ENCODE results near the gene CFHR3.
"Not testable (repeated sequence)": the region's sequence is repeated elsewhere in the genome, so short reads cannot be mapped to it uniquely, and the experiment has no call there.

Gene CFHR3

DNA sequence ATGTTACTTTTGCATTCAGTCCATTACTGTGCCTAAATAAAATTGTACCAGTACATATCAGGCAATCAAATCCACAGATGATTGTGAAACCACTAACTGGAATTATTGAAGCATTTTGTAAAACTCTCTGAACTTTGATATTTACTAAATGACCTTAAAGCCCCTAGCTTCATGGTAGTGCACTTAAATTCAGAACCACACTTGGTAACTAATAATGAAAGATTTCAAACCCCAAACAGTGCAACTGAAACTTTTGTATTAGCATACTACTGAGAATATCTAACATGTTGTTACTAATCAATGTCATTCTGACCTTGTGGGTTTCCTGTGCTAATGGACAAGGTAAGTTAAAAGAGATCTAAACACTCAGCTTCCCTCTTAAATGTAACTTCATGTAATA is at the start of gene CFHR3:
TSS of gene CFHR3 (plus strand) at position 238 of the 400 bp plus-strand sequence. CDS start at position 285, 47 bp downstream.
- DNase-seq: no peak

DNA sequence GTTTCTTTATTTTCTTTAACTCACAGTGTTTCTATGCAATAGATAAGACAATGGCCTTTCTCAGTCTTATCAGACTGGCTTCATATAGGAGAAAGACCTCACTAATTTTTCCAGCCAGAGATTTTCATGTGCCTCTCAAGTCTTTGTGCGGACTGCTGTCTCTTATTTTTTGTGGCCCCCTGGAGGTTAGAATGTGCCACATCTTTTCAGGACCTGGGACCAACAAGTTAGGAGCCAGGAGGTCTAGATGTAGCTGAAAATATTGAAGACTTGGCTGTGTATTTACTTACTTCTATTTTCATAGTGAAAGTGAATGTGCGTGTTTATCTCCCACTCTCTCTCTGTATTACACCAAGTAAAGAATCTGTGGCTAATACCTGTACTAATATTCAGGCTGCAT is 42.1 kb upstream of the CFHR3 start:
- no peak for DNase-seq

DNA sequence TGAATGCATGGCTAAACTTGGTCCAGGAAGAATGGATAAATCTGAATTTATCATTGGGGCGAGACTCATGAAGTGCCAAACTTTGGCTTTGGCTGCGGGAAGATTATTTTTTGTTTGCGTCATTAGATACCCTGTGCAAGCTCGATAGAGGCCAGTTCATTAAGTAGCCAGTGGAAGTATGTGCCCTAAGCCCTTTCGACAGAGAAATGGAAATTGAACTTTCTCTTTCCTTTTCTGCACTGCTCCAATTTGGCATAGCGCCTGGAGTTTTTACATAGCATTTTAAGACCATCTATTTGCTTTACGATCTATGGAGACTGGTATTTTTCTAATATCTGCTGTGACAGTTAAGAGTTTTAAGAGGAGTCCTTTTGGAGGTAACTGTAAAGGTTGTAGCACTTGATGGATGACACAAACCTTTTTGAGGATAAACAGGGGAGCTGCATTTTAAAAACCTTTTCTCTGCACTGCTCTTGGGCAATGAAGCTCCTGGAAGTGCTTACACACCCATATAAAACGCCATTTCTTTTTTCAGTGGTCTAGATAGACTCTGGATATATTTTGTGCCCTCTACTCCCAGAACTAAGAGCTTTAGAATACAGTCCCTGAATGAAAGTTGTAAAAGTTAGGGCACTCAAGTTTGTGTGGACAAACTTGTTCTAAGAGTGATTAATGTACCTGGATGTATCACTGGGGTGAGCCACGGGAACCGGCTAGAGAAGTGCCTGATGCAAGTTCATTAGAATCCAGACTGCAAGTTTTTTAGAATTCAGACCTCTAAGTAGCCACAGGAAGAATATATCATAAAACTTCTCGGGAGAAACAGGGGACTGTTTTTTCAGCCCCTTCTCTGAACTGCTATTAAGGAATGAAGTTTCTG is 41.3 kb upstream of the CFHR3 start:
- DNase-seq: no peak

DNA sequence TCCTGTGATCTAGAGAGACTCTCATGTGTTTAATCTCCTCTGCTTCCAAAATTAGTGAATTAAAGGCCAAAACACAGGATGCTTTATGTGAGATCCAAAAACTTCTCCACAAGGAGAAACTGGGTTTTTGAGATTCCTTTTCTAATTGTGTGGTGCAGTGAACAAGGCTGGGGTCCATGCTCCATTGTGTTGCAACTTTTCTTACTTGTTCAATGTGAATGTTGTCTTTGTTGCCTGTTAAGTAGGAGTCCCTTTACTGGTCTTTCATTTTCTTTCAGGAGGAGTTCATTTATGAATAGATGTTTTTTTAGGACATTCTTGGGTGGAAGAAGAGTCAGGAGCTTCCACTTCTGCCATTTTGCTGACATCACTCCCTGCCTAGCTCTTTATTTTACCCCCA is 40.6 kb upstream of the CFHR3 start:
- DNase-seq: no peak

DNA sequence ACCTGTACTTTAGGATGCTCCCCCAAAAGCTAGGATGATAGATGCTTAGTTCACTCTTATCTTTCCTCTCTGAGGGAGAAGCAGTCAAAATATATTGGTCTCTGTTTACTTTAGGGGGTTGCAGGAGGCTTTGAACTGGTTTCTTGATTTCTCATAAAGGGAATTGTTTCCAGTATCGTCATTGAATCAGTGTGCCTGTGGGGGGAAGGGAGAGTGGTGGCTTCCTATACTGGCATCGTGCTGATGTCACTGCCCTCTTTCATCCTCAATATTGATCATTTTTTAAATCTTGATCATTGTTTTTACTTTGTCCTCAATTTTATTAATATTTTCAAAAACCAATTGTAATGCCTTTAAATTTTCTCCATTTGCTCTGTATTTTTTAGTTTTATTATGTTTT is 40.2 kb upstream of the CFHR3 start:
- DNase-seq: no peak

DNA sequence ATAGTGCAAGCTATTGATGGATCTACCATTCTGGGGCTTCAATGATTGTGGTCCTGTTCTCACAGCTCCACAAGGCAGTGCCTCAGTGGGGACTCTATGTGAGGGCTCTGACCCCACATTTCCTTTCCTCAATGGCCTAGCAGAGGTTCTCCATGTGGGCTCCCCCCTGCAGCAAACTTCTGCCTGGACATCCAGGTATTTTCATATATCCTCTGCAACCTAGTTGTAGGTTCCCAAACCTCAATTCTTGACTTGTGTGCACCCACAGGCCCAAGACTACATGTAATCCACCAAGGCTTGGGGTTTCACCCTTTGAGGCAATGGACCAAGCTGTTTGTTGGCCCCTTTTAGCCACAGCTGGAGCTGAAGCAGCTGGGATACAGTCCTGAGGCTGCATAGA is 35.9 kb upstream of the CFHR3 start:
- DNase-seq: no peak

DNA sequence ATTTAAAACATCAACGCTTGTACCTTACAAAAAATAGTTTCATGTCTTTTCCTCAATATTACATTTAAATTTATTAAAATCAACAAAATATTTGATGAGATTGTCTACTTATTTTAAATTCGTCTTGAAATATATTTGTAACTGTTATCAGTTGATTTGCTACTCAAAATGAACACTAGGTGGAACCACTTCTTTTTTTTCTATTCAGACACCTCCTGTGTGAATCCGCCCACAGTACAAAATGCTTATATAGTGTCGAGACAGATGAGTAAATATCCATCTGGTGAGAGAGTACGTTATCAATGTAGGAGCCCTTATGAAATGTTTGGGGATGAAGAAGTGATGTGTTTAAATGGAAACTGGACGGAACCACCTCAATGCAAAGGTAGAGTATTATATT is 31.4 kb upstream of the CFHR3 start:
- DNase-seq: not testable (repeated sequence)

DNA sequence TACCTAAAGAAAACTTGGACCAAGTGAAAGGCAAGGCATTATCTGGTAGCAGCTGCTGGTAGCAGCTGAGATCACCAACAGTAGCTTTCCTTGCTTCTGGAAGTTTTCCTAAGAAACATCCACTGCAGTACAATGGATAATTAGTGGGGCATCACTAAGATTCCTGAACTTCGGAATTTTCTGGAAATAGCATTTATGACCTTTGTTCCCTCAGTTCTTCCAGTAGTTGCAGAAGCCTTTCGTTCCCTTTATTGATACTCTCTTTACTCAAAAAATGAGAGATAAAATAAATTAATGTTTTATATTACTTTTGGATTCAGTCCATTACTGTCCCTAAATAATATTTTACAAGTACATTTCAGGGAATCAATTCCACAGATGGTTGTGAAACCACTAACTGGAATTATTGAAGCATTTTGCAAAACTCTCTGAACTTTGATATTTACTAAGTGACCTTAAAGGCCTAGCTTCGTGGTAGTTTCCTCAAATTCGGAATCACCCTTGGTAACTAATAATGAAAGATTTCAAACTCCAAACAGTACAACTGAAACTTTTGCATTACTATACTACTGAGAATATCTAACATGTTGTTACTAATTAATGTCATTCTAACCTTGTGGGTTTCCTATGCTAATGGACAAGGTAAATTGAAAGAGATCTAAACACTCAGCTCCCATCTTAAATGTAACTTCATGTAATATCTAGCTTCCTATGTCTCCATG is 9.5 kb upstream of the CFHR3 start:
- not testable (repeated sequence) for DNase-seq

DNA sequence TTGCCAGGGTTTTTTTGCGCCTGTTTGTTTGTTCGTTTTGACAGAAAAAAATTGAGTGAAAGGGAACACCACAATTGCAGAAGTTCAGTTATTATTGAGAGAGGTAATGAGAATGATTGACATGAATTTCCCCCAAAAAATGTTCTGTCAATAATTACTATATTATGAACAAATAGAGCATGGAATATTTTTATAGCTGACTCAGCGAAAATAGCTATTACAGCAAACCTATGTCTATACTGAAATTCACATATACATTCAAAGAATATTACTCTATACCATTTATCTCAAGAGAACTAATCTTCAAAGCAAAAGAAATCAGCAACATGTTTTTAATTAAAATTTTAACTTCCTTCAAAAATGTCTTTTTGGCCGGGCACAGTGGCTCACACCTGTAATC is 4.8 kb upstream of the CFHR3 start:
- not testable (repeated sequence) for DNase-seq

DNA sequence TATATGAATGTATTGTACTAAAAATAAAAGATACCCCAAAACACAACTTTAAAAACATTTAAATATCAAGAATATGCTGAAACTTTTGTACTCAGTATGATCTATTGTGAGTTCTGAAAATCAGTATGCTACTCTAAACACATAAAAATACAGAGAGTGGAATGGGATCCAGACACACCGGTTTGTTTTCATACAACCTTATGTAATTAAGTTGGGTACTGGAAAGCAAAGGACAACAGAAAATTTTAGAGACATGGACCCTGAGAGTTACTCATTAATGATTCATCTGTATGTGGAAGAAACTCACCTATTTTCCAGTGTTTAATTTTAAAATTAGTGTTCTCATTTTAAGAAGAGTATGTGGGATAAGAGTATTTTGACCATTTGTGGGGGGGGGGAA is 927 bp upstream of the CFHR3 start:
- DNase-seq: no peak

DNA sequence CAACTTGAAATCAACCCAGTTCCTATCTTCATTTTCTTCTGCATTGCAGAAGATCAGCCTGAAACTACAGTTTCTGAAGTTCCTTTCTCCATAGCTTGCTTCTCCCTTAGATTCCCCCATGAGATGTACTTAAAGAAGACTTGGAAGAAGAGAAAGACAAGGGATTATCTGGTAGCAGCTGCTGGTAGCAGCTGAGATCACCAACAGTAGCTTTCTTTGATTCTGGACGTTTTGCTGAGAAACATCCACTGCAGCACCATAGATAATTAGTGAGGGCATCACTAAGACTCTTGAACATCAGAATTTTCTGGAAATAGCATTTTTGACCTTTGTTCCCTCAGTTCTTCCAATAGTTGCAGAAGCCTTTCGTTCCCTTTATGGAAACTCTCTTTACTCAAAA is 465 bp upstream of the CFHR3 start:
- DNase-seq: no peak

DNA sequence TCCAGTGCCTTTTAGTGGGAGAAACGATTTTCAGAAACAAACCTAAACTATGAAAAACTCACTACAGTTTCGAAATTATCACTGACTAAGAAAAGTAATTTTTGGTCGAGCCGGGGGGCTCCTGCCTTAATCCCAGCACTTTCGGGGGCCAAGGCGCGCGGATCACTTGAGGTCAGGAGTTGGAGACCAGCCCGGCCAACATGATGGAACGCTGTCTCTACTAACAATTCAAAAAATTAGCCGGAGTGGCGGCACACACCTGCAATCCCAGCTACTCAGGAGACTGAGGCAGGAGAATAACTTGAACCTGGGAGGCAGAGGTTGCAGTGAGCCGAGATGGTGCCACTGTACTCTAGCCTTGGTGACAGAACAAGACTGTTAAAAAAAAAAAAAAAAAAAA is 3.0 kb downstream of the CFHR3 start:
- DNase-seq: no peak

DNA sequence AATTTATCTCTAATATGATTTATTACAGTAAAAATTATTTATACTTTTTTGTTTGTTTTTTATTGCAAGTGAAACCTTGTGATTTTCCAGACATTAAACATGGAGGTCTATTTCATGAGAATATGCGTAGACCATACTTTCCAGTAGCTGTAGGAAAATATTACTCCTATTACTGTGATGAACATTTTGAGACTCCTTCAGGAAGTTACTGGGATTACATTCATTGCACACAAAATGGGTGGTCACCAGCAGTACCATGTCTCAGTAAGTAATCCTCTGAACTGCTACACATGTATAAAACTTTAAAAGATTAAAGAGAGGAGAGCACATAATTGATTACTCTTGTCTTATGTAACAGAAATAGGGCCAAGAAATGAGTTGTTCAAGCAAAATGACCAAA is 4.5 kb downstream of the CFHR3 start:
- no peak for DNase-seq

DNA sequence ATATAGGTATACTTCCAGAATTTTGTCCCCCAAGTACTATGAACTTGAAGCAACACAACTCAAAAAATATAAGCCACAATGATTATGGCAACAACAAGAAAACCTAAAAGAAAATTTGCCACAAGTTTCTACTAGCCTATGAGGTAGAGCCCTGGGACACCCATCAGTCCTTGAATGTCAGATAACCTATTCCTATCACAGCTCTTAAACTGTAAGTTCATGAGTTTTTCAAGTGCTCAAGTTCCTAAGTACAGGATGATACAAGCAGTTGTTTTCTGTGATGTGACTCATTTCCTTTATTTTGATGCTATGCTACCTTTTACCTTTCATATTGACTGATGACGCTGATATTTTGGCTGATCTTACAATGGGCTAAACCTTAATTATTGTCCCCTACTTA is 16.6 kb downstream of the CFHR3 start:
- DNase-seq: not testable (repeated sequence)

DNA sequence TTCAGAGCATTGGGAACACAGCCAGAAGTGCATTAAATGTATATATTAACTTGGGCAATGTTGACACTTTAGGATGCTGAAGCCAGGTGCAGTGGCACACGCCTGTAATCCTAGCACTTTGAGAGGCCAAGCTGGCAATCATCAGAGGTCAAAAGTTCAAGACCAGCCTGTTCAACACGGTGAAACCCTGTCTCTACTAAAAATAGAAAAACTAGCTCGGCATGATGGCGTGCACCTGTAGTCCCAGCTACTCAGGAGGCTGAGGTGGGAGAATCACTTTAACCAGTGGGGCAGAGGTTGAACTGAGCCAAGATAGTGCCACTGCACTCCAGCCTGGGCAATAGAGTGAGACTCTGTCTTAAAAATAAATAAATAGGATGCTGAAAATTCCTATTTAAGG is 19.5 kb downstream of the CFHR3 start:
- DNase-seq: not testable (repeated sequence)

DNA sequence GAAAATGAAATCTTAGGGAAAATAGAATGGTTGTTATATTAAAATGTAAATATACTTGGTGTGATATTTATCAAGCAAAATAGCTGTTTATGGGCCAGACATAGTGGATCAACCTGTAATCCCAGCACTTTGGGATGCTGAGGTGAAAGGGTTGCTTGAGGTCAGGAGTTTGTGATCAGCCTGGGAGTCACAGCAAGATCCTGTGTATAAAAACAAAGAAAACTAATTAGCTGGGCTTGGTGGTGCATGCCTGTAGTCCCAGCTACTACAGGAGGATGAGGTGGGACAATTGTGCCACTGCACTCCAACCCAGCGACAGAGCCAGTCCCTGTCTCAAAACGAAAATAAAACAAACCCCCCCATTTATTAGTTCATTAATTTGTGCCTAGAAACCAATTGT is 23.3 kb downstream of the CFHR3 start:
- DNase-seq: no peak

DNA sequence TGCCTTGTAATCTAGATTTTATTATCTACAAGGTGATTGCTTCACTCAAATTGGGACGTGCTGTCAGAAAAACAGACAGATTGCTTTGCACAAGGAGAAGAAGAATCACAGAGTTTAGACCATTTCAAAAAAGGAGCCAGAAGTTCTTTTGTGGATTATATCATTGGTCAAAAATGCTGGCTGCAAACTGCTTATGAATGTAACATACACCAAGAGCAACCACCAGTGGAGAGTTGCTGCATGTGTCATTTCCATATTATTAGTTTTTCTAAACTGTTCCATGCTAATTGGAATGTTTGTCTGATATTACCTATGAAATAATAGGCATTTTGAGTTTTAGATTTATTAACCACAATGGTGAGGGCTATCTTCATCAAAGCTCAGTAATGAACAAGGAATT is 27.3 kb downstream of the CFHR3 start:
- not testable (repeated sequence) for DNase-seq

DNA sequence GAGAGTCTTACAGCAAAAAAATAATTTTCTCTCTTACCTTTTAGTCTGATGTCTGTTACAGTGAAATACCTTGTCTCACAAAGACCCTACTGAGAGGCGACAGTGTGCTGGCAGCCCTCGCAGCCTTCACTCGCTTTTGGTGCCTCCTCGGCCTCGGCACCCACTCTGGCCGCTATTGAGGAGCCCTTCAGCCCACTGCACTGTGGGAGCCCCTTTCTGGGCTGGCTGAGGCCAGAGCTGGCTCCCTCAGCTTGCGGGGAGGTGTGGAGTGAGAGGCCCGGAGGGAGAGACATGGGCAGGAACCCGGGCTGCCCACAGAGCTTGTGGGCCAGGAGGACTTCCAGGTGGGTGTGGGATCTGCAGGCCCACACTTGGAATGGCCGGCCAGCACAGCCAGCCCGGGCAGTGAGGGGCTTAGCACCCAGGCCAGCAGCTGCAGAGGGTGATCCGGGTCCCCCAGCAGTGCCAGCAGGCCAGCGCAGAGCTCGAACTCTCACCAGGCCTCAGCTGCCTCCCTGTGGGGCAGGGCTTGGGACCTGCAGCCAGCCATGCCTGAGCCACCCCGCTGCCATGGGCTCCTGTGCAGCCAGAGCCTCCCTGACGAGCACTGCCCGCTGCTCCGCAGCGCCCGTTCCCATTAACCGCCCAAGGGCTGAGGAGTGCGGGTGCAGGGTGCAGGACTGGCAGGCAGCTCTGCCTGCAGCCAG is 34.0 kb downstream of the CFHR3 start:
- no peak for DNase-seq

DNA sequence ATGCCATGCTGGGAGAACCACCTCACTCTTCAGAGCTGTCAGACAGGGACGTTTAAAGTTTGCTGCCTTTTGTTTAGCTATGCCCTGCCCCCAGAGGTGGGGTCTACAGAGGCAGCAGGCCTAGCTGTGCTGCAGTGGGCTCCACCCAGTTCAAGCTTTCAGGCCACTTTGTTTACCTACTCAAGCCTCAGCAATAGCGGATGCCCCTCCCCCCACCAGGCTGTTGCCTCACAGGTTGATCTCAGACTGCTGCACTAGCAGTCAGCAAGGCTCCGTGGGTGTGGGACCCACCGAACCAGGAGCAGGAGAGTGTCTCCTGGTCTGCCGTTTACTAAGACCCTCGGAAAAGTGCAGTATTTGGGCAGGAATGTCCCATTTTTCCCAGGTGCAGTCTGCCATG is 42.8 kb downstream of the CFHR3 start:
- not testable (repeated sequence) for DNase-seq

DNA sequence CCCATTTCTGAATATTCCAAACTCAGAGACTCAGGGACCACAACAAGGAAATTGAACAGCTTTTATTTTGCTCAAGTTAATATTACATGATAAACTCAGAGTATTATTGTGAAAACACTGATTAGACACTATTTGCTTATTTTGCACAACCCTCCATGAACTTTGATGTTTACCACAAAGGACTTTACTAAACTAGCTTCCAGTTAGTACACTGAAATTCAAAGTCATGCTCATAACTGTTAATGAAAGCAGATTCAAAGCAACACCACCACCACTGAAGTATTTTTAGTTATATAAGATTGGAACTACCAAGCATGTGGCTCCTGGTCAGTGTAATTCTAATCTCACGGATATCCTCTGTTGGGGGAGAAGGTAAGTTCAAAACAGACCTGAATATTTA is 44.9 kb downstream of the CFHR3 start, which contains the start of gene CFHR1:
TSS of gene CFHR1 (plus strand) at position 201 of the 400 bp plus-strand sequence. CDS start at position 315, 114 bp downstream.
- not testable (repeated sequence) for DNase-seq

DNA sequence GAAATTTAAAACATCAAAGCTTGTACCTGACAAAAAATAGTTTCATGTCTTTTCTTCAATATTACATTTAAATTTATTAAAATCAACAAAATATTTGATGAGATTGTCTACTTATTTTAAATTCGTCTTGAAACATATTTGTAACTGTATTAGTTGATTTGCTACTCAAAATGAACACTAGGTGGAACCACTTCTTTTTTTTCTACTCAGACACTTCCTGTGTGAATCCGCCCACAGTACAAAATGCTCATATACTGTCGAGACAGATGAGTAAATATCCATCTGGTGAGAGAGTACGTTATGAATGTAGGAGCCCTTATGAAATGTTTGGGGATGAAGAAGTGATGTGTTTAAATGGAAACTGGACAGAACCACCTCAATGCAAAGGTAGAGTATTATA is 53.2 kb downstream of the CFHR3 start:
- not testable (repeated sequence) for DNase-seq
